ENCODE measurements around the gene ZNF607. TPM values are rescaled to one million over a fixed set of nuclear protein-coding genes. Genes with fewer than 3 reads are reported as not detected.
A peak's percentile ranks its signal among the peaks of the same experiment; 100 is the strongest.
"Not testable (repeated sequence)": the region's sequence is repeated elsewhere in the genome, so short reads cannot be mapped to it uniquely, and the experiment has no call there.

ZNF607 gene
- total RNA-seq (1 to 10 TPM; 3.0 to 8.4 (median 6.1) TPM), polyA plus RNA-seq (1 to 10 TPM; 2.0 to 2.3 TPM)
- long read RNA-seq, donor 1, full-length matches to known transcripts, result 5 of 9 reads
- long read RNA-seq, donor 1, partial matches to known transcripts, result 0 of 9 reads
- long read RNA-seq, donor 1, other reads (novel, unspliced or antisense), result 4 of 9 reads
- long read RNA-seq, donor 2, partial matches to known transcripts, result 3 of 12 reads
- long read RNA-seq, donor 2, other reads (novel, unspliced or antisense), result 9 of 12 reads
- long read RNA-seq, donor 3, full-length matches to known transcripts, result 4 of 14 reads
- long read RNA-seq, donor 3, partial matches to known transcripts, result 1 of 14 reads
- long read RNA-seq, donor 3, other reads (novel, unspliced or antisense), result 9 of 14 reads

DNA sequence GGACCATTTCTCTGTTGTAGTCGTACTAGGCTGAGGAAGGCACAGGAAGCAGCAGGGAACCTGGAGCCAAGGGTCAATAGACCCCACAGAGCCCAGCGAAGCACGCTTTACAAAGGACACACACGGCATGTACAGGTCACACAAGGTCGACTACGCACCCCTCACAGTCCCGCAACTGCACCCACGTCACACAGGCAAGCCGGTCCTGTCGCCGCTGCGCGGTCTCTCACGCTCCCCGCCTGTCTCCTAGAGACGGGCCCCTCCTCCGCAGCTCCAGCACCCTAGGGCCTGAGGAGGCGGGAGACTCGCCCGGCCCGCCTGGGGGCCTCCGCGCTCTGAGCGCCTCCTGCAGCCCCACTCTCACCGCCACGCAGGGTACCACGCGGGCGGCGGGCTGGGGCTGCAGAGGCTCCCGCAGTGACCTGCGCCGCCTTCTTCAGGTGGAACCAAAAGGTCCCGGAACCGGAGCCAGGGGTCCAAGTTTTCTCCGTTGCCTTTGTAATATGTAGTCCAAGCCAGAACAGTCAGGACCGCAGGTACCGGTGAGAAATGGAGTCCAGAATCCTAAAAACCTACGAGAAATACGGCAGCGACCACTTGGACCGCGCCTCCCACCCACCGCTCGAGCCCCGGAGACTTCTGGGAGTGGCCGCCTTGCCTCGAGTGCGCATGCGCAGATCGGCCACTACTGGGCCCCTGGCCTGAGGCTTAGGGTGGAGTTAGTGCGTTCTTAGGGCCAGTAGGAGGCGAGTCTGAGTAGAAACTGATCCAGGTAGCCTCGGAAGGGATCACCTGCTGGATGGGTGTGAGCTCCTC lies at the start of gene ZNF607:
Gene ZNF607, minus strand, starts transcription at position 651 of the 816 bp plus-strand sequence. CDS start 8,143 bp downstream, outside the sequence.
- Histone ChIP-seq H3K9me3 (no peaks in the 10 kb centered on the region), H3K27me3 (no peaks in the 10 kb centered on the region), H3K4me3 (peak within 1 kb of the TSS; percentile 47 to 95 (median 84)), H3K4me1 (peaks cover 0 to 16% (median 12%) of the 10 kb centered on the region in 9 donors), H3K36me3 (peaks cover 0 to 14% (median 0%) of the 10 kb centered on the region in 9 donors), H3K27ac (peak within 1 kb of the TSS in 9 of 10 donors; percentile 74 to 90 (median 84))
- ATAC-seq, result peak; percentile 99 to 100 (median 100)
- TF ChIP-seq, protein P1, sequence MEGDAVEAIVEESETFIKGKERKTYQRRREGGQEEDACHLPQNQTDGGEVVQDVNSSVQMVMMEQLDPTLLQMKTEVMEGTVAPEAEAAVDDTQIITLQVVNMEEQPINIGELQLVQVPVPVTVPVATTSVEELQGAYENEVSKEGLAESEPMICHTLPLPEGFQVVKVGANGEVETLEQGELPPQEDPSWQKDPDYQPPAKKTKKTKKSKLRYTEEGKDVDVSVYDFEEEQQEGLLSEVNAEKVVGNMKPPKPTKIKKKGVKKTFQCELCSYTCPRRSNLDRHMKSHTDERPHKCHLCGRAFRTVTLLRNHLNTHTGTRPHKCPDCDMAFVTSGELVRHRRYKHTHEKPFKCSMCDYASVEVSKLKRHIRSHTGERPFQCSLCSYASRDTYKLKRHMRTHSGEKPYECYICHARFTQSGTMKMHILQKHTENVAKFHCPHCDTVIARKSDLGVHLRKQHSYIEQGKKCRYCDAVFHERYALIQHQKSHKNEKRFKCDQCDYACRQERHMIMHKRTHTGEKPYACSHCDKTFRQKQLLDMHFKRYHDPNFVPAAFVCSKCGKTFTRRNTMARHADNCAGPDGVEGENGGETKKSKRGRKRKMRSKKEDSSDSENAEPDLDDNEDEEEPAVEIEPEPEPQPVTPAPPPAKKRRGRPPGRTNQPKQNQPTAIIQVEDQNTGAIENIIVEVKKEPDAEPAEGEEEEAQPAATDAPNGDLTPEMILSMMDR (IDR thresholded peaks at IDR 0.05), result peak; percentile 17 to 80 (median 63)
- DNase-seq, result peak; percentile 91 to 93
- intact Hi-C loops (cut with DNase I), result loop anchor here in 1 of 10 donors (2.0 kb wide), 1 partner anchor 27 kb away; no protein-coding TSS in a partner anchor
- WGBS, 2 donors, result 0 to 1% methylated on average over 54 of the region's 54 CpGs

DNA sequence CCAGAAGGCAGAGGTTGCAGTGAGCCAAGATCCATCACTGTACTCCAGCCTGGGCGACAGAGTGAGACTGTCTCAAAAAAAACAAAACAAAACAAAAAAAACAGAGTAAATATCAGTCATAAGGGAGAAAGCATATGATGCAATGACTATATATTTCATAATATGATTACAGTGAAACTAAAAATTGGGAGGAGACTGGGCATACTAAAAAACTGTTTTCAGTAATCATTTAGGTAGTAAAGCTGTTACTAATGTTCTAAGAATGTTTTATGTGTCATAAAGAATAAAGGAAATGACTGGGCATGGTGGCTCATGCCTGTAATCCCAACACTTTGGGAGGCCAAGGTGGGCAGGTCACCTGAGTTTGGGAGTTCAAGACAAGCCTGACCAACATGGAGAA lies 43.9 kb upstream of the ZNF607 start:
- H3K36me3 ChIP-seq, result peaks cover 0 to 95% (median 32%) of the 10 kb centered on the region in 9 donors
- TF ChIP-seq, protein P1 (IDR thresholded peaks at IDR 0.05), result no peak
- H3K27ac ChIP-seq, result no peak overlapping the region
- intact Hi-C loops (cut with DNase I), result no loop called here
- peaks cover 0 to 1% (median 0%) of the 10 kb centered on the region in 11 donors for H3K9me3 ChIP-seq
- ATAC-seq, result no peak
- no peak for DNase-seq
- H3K4me1 ChIP-seq, result no peaks in the 10 kb centered on the region
- 95 to 96% methylated on average over 1 of the region's 1 CpG for whole genome bisulfite sequencing, 2 donors
- no peak overlapping the region for H3K4me3 ChIP-seq
- no peaks in the 10 kb centered on the region for H3K27me3 ChIP-seq

DNA sequence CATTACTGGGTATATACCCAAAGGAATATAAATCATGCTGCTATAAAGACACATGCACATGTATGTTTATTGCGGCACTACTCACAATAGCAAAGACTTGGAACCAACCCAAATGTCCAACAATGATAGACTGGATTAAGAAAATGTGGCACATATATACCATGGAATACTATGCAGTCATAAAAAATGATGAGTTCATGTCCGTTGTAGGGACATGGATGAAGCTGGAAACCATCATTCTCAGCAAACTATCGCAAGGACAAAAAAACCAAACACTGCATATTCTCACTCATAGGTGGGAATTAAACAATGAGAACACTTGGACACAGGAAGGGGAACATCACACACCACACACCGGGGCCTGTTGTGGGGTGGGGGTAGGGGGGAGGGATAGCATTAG lies 38.1 kb upstream of the ZNF607 start:
- H3K4me3 ChIP-seq; H3K27me3 ChIP-seq; ATAC-seq; H3K4me1 ChIP-seq; DNase-seq; intact Hi-C loops (cut with DNase I); H3K27ac ChIP-seq: not testable (repeated sequence)
- peaks cover 0 to 75% (median 15%) of the 10 kb centered on the region in 9 donors for H3K36me3 ChIP-seq
- WGBS, 2 donors, result 95 to 98% methylated on average over 3 to 4 of the region's 4 CpGs
- peaks cover 0 to 28% (median 0%) of the 10 kb centered on the region in 11 donors for H3K9me3 ChIP-seq

DNA sequence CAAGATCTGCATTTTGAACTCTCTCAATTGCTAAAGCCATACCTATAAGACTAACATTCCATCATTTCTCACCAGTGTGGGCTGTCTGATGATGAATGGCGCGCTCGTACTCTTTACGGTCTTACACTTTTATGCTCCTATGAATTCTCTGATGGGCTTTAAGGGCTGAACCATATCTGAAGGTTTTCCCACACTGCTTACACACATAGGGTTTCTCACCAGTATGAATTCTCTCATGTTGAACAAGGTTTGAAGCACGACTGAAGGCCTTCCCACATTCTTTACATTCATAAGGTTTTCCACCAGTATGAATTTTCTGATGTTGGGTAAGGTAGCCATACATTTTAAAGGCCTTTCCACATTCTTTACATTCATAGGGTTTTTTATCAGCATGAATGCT lies 18.8 kb upstream of the ZNF607 start:
- Histone ChIP-seq H3K4me3 (no peak overlapping the region), H3K4me1 (no peaks in the 10 kb centered on the region), H3K9me3 (peaks cover 0 to 100% (median 35%) of the 10 kb centered on the region in 11 donors), H3K27ac (no peak overlapping the region), H3K27me3 (no peaks in the 10 kb centered on the region), H3K36me3 (peaks cover 0 to 87% (median 28%) of the 10 kb centered on the region in 9 donors)
- intact Hi-C loops (cut with DNase I), result no loop called here
- no peak for DNase-seq
- no peak for ATAC-seq
- WGBS, 2 donors, result 78 to 85% methylated on average over 5 of the region's 5 CpGs
- TF ChIP-seq, protein P1 (IDR thresholded peaks at IDR 0.05), result no peak

All from heart right ventricle (tissue), 16 donors.